ENCODE results near the gene PTGIS. TPM values are rescaled to one million over a fixed set of nuclear protein-coding genes. Genes with fewer than 3 reads are reported as not detected.

The PTGIS gene
- total RNA-seq, 1 experiment from 2014 or later: 20.0 TPM

DNA sequence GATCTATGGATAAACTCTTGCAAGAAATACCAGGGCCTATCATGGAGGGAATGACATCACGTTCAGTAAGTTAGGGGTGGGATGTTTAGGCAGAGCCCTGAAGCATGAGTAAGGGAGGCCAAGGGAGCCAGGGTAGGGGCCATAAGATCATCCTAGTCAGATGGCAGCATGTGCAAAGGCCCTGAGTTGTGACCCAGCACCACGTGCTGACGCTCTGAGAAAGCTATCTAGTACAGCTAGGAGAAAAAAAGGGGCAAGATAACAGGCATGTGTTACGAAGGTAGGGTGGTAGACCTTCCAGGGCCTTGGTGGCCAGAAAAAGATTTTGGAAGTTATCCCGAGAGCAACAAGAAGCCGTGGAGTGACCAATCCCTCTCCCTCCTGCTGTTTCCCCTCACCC lies 107.8 kb downstream of the PTGIS start:
- Histone ChIP-seq H3K18ac (ENCODE audit: insufficient read length, low read depth, low read length) (no peak overlapping the region), H3K9me3 (ENCODE audit: control insufficient read depth, low read depth, low read length) (no peaks in the 10 kb centered on the region), H4K20me1 (ENCODE audit: control insufficient read depth, insufficient read depth, insufficient read length) (no peaks in the 10 kb centered on the region), H4K8ac (replicated peaks; ENCODE audit: insufficient read length, low read depth, low read length) (no peak overlapping the region), H3K79me1 (ENCODE audit: insufficient read depth, low read depth, low read length, poor library complexity, severe bottlenecking) (no peaks in the 10 kb centered on the region), H2BK15ac (ENCODE audit: low read depth, low read length) (no peak overlapping the region), H3K79me2 (ENCODE audit: insufficient read depth, low read length) (no peaks in the 10 kb centered on the region), H3K4me2 (ENCODE audit: insufficient read depth, insufficient read length, low read length) (no peak overlapping the region), H2BK5ac (ENCODE audit: insufficient read length, low read length) (no peak overlapping the region), H3K23ac (ENCODE audit: insufficient read length, low read depth, low read length) (no peak overlapping the region), H2BK12ac (ENCODE audit: insufficient read length, low read depth, low read length) (no peak overlapping the region), H4K91ac (ENCODE audit: insufficient read length, low read depth, low read length) (no peak overlapping the region), H3K23me2 (ENCODE audit: insufficient read length, low read depth, low read length, poor library complexity, severe bottlenecking) (no peaks in the 10 kb centered on the region), H3K27me3 (ENCODE audit: insufficient read depth, low read length) (no peaks in the 10 kb centered on the region), H3T11ph (ENCODE audit: low read length) (no peak overlapping the region), H3K4ac (ENCODE audit: low read depth, low read length) (no peak overlapping the region), H3K56ac (ENCODE audit: insufficient read length, low read depth, low read length) (no peak overlapping the region), H3K9ac (ENCODE audit: extremely low read depth, insufficient read length, low read length) (no peak overlapping the region), H3K14ac (ENCODE audit: insufficient read depth, low read length) (no peak overlapping the region), H4K5ac (ENCODE audit: insufficient read length, low read depth, low read length) (no peak overlapping the region), H3K27ac (ENCODE audit: insufficient read length, low read depth, low read length) (no peak overlapping the region), H2AK5ac (ENCODE audit: insufficient read length, low read length) (no peak overlapping the region), H2AFZ (ENCODE audit: low read length) (no peak overlapping the region), H2BK120ac (ENCODE audit: low read depth, low read length, poor library complexity, severe bottlenecking) (no peak overlapping the region), H3K4me1 (ENCODE audit: insufficient read depth, low read length) (no peaks in the 10 kb centered on the region), H2BK20ac (ENCODE audit: low read depth, low read length, poor library complexity, severe bottlenecking) (no peak overlapping the region)
- DNase-seq: no peak
- no peak for TF ChIP-seq CTCF (conservative IDR thresholded peaks at IDR 0.05)
- WGBS (ENCODE audit: extremely low coverage, insufficient read length, low lambda C conversion rate): no CpG with 5 or more reads among the region's 6 CpGs
- no peaks in the 10 kb centered on the region for H3K9me3 Mint-ChIP-seq
- H3K4me3 Mint-ChIP-seq: no peak overlapping the region
- H3K27me3 Mint-ChIP-seq (ENCODE audit: low read depth): no peaks in the 10 kb centered on the region
- no peak overlapping the region for H3K27ac Mint-ChIP-seq
- H3K4me1 Mint-ChIP-seq: no peaks in the 10 kb centered on the region
- no peaks in the 10 kb centered on the region for H3K36me3 Mint-ChIP-seq (ENCODE audit: insufficient read depth in 1 of 3, low read depth in 3 of 3)

All from H9 (cell line).